ENCODE results near the gene COL17A1. TPM values are rescaled to one million over a fixed set of nuclear protein-coding genes. Genes with fewer than 3 reads are reported as not detected.

The COL17A1 gene
- total and polyA plus RNA-seq, 2 of the 13 experiments (the other 11 are each of a cell fraction or from before 2014, with no cell fraction given) = 0.03 TPM; not detected in 1

DNA sequence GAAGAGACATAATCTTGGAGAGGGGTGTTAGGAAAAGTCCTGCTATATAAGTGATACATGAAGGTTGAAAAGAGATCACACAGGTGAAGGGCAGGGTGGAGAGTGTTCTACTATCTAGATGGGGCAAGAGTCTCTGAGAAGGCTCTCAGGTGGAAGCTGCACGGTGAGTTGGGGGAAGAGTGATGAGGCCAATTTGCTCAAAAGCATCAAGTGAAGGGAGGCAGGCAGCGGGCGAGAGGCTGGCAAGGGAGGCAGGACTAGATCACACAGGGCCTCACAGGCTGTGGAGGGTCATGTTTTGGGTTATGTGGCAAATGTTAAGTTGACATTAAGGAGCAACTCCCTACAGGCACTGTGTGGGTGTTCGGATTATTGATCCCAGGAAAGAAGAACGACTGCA, 2.6 kb upstream of the COL17A1 start:
- no peaks in the 10 kb centered on the region for H3K4me1 ChIP-seq (ENCODE audit: insufficient read depth, low read length)
- WGBS (ENCODE audit: low lambda C conversion rate) = 19% methylated on average over 5 of the region's 5 CpGs
- no peaks in the 10 kb centered on the region for H3K36me3 ChIP-seq (replicated peaks in 1 of 2; ENCODE audit: control insufficient read depth in 1 of 2, insufficient read depth in 2 of 2, low read length in 2 of 2)
- no TSS peak for BruUV-seq (replicated peaks)
- no peaks in the 10 kb centered on the region for H3K79me2 ChIP-seq (ENCODE audit: insufficient read depth, low read length)
- no peaks in the 10 kb centered on the region for H3K9me3 ChIP-seq (ENCODE audit: low read length)
- intact Hi-C loops (cut with micrococcal nuclease; ENCODE audit: unreplicated experiment) (no loop called here), in situ Hi-C loops (cut with HindIII; ENCODE audit: extremely low pct_ligation_motif_present, low pct_unique_long_range_greater_than_20kb) (no loop called here)
- TF ChIP-seq, protein P1, sequence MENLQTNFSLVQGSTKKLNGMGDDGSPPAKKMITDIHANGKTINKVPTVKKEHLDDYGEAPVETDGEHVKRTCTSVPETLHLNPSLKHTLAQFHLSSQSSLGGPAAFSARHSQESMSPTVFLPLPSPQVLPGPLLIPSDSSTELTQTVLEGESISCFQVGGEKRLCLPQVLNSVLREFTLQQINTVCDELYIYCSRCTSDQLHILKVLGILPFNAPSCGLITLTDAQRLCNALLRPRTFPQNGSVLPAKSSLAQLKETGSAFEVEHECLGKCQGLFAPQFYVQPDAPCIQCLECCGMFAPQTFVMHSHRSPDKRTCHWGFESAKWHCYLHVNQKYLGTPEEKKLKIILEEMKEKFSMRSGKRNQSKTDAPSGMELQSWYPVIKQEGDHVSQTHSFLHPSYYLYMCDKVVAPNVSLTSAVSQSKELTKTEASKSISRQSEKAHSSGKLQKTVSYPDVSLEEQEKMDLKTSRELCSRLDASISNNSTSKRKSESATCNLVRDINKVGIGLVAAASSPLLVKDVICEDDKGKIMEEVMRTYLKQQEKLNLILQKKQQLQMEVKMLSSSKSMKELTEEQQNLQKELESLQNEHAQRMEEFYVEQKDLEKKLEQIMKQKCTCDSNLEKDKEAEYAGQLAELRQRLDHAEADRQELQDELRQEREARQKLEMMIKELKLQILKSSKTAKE (CRISPR knock-in tag; IDR thresholded peaks at IDR 0.05; ENCODE audit: borderline replicate concordance) = no peak
- TF ChIP-seq GTF3A (CRISPR knock-in tag; conservative IDR thresholded peaks at IDR 0.05) = no peak
- TF ChIP-seq, protein P2, sequence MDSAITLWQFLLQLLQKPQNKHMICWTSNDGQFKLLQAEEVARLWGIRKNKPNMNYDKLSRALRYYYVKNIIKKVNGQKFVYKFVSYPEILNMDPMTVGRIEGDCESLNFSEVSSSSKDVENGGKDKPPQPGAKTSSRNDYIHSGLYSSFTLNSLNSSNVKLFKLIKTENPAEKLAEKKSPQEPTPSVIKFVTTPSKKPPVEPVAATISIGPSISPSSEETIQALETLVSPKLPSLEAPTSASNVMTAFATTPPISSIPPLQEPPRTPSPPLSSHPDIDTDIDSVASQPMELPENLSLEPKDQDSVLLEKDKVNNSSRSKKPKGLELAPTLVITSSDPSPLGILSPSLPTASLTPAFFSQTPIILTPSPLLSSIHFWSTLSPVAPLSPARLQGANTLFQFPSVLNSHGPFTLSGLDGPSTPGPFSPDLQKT (CRISPR knock-in tag; IDR thresholded peaks at IDR 0.05; ENCODE audit: borderline replicate concordance) = no peak
- TF ChIP-seq NR3C1 (CRISPR knock-in tag; IDR thresholded peaks at IDR 0.05) = no peak
- TF ChIP-seq SAFB2 (CRISPR knock-in tag; IDR thresholded peaks at IDR 0.05; ENCODE audit: borderline replicate concordance, low read depth) = no peak
- no peak for TF ChIP-seq MYNN (CRISPR knock-in tag; IDR thresholded peaks at IDR 0.05; ENCODE audit: low read depth)
- no peak for TF ChIP-seq MTA3 (CRISPR knock-in tag; IDR thresholded peaks at IDR 0.05)
- TF ChIP-seq ZNF431 (CRISPR knock-in tag; IDR thresholded peaks at IDR 0.05; ENCODE audit: borderline replicate concordance, low read depth) = no peak
- TF ChIP-seq ATF7 (IDR thresholded peaks at IDR 0.05) = no peak
- no peak for TF ChIP-seq ATF7 (CRISPR knock-in tag; IDR thresholded peaks at IDR 0.05)
- no peak for TF ChIP-seq ERF (CRISPR knock-in tag; IDR thresholded peaks at IDR 0.05)
- TF ChIP-seq, protein P3, sequence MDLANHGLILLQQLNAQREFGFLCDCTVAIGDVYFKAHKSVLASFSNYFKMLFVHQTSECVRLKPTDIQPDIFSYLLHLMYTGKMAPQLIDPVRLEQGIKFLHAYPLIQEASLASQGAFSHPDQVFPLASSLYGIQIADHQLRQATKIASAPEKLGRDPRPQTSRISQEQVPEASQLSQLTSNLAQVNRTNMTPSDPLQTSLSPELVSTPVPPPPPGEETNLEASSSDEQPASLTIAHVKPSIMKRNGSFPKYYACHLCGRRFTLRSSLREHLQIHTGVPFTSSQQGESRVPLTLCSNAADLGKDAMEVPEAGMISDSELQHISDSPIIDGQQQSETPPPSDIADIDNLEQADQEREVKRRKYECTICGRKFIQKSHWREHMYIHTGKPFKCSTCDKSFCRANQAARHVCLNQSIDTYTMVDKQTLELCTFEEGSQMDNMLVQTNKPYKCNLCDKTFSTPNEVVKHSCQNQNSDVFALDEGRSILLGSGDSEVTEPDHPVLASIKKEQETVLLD (CRISPR knock-in tag; IDR thresholded peaks at IDR 0.05; ENCODE audit: low read depth) = no peak
- TF ChIP-seq POGZ (CRISPR knock-in tag; IDR thresholded peaks at IDR 0.05) = no peak
- TF ChIP-seq, protein P4, sequence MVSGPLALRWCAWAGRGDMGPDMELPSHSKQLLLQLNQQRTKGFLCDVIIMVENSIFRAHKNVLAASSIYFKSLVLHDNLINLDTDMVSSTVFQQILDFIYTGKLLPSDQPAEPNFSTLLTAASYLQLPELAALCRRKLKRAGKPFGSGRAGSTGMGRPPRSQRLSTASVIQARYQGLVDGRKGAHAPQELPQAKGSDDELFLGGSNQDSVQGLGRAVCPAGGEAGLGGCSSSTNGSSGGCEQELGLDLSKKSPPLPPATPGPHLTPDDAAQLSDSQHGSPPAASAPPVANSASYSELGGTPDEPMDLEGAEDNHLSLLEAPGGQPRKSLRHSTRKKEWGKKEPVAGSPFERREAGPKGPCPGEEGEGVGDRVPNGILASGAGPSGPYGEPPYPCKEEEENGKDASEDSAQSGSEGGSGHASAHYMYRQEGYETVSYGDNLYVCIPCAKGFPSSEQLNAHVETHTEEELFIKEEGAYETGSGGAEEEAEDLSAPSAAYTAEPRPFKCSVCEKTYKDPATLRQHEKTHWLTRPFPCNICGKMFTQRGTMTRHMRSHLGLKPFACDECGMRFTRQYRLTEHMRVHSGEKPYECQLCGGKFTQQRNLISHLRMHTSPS (CRISPR knock-in tag; IDR thresholded peaks at IDR 0.05; ENCODE audit: low read depth) = no peak
- no peak for TF ChIP-seq POLR2A (IDR thresholded peaks at IDR 0.05; ENCODE audit: insufficient read depth in 1 of 2, low read depth in 2 of 2, low read length in 2 of 2)
- no peak for TF ChIP-seq ZNF616 (CRISPR knock-in tag; IDR thresholded peaks at IDR 0.05; ENCODE audit: low read depth)
- no peak for TF ChIP-seq ZFP36L2 (CRISPR knock-in tag; IDR thresholded peaks at IDR 0.05)
- H3K9ac ChIP-seq (ENCODE audit: insufficient read depth, low read depth, low read length) = no peak overlapping the region
- no peaks in the 10 kb centered on the region for H4K20me1 ChIP-seq (ENCODE audit: insufficient read depth, low read length)
- peaks cover 0 to 8% of the 10 kb centered on the region in 2 experiments; a peak in 2 of 5 replicates for H3K27me3 ChIP-seq (ENCODE audit: control insufficient read depth in 1 of 2, insufficient read depth in 2 of 2, low read length in 2 of 2)
- H3K27ac ChIP-seq (ENCODE audit: extremely low read length, insufficient read depth, low read length) = no peak overlapping the region
- ATAC-seq = no peak
- no peak overlapping the region for H3K4me2 ChIP-seq (ENCODE audit: low read depth, low read length)
- no peak overlapping the region for H2AFZ ChIP-seq (ENCODE audit: low read length)
- ChIA-PET POLR2A (no interaction called here), CTCF (ENCODE audit: low intra/inter-chr PET ratio, low total read pairs) (no interaction called here)
- H3K4me3 ChIP-seq (replicated peaks in 1 of 3; ENCODE audit: insufficient read depth in 1 of 3, low read depth in 2 of 3, low read length in 3 of 3) = no peak overlapping the region
- FAIRE-seq = no peak
- no peak for DNase-seq (ENCODE audit: low spot score)
